ENCODE results near the gene NUCB1. TPM values are rescaled to one million over a fixed set of nuclear protein-coding genes. Genes with fewer than 3 reads are reported as not detected.
A peak's percentile ranks its signal among the peaks of the same experiment; 100 is the strongest.

Gene NUCB1
- total RNA-seq, 1 experiment from 2014 or later = 102 TPM

DNA sequence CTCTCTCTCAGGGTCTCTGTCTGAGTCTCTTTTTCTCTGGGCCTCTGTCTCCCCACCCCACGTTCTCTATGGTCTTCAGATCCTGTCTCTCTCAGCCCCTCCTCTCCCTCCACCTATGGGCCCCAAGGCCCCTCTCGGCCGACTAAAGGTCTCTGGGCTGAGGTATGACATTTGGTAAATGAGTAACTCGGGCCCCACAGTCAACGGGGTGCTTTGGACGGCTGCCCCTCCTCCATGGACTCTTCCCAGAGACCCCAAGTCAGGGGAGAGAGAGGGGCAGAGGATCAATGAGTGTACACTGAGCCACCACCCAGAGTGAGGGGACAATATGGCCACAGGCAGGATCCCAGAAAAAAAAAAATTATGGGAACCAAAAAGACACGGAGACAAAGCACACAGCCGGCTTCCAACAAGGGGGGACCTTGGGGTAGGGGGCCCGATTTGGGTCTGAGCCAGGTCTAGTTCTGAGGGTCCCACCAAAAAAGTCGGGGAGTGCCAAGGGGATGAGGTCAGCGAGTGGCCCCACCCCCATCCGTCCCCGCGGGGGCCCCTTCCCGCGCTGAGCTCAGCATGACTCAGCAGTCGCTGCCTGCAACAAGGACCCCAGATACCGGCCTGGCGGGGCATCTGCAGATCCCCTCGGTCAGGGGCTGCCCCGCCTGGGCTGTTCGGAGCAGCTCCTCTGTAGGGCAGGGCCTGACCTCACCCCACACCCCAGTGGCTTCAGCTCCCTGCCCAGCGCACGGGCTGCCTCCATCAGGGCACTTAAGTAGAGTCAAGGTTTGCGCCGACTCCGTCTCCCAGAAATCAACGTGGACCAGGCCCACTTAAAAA lies 63.5 kb downstream of the NUCB1 start:
- intact Hi-C loops (cut with micrococcal nuclease; ENCODE audit: unreplicated experiment) = no loop called here
- TF ChIP-seq, protein P1, sequence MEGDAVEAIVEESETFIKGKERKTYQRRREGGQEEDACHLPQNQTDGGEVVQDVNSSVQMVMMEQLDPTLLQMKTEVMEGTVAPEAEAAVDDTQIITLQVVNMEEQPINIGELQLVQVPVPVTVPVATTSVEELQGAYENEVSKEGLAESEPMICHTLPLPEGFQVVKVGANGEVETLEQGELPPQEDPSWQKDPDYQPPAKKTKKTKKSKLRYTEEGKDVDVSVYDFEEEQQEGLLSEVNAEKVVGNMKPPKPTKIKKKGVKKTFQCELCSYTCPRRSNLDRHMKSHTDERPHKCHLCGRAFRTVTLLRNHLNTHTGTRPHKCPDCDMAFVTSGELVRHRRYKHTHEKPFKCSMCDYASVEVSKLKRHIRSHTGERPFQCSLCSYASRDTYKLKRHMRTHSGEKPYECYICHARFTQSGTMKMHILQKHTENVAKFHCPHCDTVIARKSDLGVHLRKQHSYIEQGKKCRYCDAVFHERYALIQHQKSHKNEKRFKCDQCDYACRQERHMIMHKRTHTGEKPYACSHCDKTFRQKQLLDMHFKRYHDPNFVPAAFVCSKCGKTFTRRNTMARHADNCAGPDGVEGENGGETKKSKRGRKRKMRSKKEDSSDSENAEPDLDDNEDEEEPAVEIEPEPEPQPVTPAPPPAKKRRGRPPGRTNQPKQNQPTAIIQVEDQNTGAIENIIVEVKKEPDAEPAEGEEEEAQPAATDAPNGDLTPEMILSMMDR (IDR thresholded peaks at IDR 0.05) = no peak
- TF ChIP-seq SIN3A (IDR thresholded peaks at IDR 0.05; ENCODE audit: borderline replicate concordance, insufficient read depth, low read depth, low read length) (no peak), TCF7L2 (IDR thresholded peaks at IDR 0.05; ENCODE audit: low read depth, low read length) (no peak), POLR2AphosphoS5 (IDR thresholded peaks at IDR 0.05; ENCODE audit: low read depth, low read length) (no peak)
- TF ChIP-seq, protein P2, sequence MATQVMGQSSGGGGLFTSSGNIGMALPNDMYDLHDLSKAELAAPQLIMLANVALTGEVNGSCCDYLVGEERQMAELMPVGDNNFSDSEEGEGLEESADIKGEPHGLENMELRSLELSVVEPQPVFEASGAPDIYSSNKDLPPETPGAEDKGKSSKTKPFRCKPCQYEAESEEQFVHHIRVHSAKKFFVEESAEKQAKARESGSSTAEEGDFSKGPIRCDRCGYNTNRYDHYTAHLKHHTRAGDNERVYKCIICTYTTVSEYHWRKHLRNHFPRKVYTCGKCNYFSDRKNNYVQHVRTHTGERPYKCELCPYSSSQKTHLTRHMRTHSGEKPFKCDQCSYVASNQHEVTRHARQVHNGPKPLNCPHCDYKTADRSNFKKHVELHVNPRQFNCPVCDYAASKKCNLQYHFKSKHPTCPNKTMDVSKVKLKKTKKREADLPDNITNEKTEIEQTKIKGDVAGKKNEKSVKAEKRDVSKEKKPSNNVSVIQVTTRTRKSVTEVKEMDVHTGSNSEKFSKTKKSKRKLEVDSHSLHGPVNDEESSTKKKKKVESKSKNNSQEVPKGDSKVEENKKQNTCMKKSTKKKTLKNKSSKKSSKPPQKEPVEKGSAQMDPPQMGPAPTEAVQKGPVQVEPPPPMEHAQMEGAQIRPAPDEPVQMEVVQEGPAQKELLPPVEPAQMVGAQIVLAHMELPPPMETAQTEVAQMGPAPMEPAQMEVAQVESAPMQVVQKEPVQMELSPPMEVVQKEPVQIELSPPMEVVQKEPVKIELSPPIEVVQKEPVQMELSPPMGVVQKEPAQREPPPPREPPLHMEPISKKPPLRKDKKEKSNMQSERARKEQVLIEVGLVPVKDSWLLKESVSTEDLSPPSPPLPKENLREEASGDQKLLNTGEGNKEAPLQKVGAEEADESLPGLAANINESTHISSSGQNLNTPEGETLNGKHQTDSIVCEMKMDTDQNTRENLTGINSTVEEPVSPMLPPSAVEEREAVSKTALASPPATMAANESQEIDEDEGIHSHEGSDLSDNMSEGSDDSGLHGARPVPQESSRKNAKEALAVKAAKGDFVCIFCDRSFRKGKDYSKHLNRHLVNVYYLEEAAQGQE (IDR thresholded peaks at IDR 0.05; ENCODE audit: insufficient read depth in 1 of 2, low read depth in 2 of 2, low read length in 1 of 2) = no peak
- POLR2A ChIA-PET = no interaction called here
- no peaks in the 10 kb centered on the region for H3K9me3 ChIP-seq (ENCODE audit: control insufficient read depth, insufficient read depth, low read depth, low read length)
- DNase-seq (ENCODE audit: low read depth, low spot score) (no peak), ATAC-seq (peak; percentile 6)
- H3K4me1 ChIP-seq (ENCODE audit: control insufficient read depth, insufficient read depth, low read length) = peaks cover 38% of the 10 kb centered on the region
- peak overlapping the region in 1 of 2 experiments; percentile 14; a peak in 1 of 4 replicates for H3K4me3 ChIP-seq (ENCODE audit: low read depth in 2 of 2, low read length in 2 of 2)
- peak overlapping the region; percentile 97 for H3K27ac ChIP-seq (ENCODE audit: low read length)
- no TSS peak for BruUV-seq (replicated peaks)
- H3K27me3 ChIP-seq (ENCODE audit: control insufficient read depth, insufficient read depth, low read length) = no peaks in the 10 kb centered on the region
- CTCF ChIA-PET = no interaction called here
- in situ Hi-C loops (cut with HindIII; ENCODE audit: low pct_unique_long_range_greater_than_20kb, low sequenced_read_pairs) = no loop called here
- H3K36me3 ChIP-seq (ENCODE audit: control insufficient read depth, insufficient read depth, low read length) = peaks cover 2% of the 10 kb centered on the region

DNA sequence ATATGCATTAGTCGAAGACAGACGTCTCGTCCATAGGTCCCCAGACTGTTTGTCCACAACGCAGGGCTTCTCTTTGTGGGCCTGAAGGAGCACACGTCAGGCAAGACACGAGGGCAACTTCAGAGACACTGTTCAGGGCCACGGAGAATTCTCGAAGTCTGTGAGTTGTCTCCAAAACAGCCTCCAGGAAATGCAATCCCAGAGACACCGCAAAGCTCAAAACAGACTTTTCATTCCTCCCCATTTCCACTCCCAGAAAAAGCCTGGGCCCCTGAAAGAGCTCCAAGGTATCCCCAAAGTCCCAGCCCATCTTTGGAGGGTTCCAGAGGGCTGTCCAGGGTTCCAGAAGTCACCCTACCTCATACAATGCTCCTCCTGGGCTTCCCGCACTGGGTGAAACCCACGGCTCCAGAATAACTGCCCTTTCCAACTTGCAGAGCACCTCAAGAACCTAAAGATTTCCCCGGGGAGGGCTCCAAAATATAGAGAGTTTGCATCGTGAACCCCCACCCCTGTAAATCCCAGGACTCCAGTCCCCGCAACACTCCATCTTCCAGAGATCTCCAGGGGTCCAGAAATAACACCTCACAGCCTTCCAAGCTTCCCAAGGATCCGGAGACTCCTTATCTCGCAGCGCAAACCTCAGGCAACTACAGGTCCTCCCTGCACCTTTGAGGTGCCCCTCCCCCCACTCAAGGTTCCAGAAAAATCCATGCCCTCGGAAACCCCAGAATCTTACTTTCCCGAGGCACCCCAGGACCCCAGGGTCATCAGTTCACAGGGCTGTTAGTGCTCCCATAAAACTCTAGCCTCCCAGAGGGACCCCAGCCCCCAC lies 64.3 kb downstream of the NUCB1 start:
- in situ Hi-C loops (cut with HindIII; ENCODE audit: low pct_unique_long_range_greater_than_20kb, low sequenced_read_pairs) = no loop called here
- CTCF ChIA-PET = interaction anchor here (0.6 kb wide), 1 partner anchor 29 kb away, joined by 3 read pairs; the partner anchor contains the start of gene RUVBL2
- DNase-seq (ENCODE audit: low read depth, low spot score) = no peak

More for the DNA sequence above, 64.3 kb downstream of the NUCB1 start:
- TF ChIP-seq, protein P2 (IDR thresholded peaks at IDR 0.05; ENCODE audit: insufficient read depth in 1 of 2, low read depth in 2 of 2, low read length in 1 of 2) = no peak
- no peak for TF ChIP-seq TCF7L2 (IDR thresholded peaks at IDR 0.05; ENCODE audit: low read depth, low read length)
- TF ChIP-seq, protein P1 (IDR thresholded peaks at IDR 0.05) = no peak
- TF ChIP-seq SIN3A (IDR thresholded peaks at IDR 0.05; ENCODE audit: borderline replicate concordance, insufficient read depth, low read depth, low read length) = no peak
- TF ChIP-seq POLR2AphosphoS5 (IDR thresholded peaks at IDR 0.05; ENCODE audit: low read depth, low read length) = no peak
- intact Hi-C loops (cut with micrococcal nuclease; ENCODE audit: unreplicated experiment) = no loop called here
- POLR2A ChIA-PET = no interaction called here
- Histone ChIP-seq H3K27ac (ENCODE audit: low read length) (peak overlapping the region; percentile 97), H3K4me3 (ENCODE audit: low read depth in 2 of 2, low read length in 2 of 2) (peak overlapping the region; percentile 25 to 39), H3K27me3 (ENCODE audit: control insufficient read depth, insufficient read depth, low read length) (no peaks in the 10 kb centered on the region), H3K4me1 (ENCODE audit: control insufficient read depth, insufficient read depth, low read length) (peaks cover 38% of the 10 kb centered on the region), H3K36me3 (ENCODE audit: control insufficient read depth, insufficient read depth, low read length) (peaks cover 2% of the 10 kb centered on the region), H3K9me3 (ENCODE audit: control insufficient read depth, insufficient read depth, low read depth, low read length) (no peaks in the 10 kb centered on the region)
- ATAC-seq = no peak
- TSS peak; percentile 72 for BruUV-seq (replicated peaks)

Data from Panc1 (cell line).